Left lung (tissue), 10 donors: ENCODE data around the gene ZNF541. TPM values are rescaled to one million over a fixed set of nuclear protein-coding genes. Genes with fewer than 3 reads are reported as not detected.
A peak's percentile ranks its signal among the peaks of the same experiment; 100 is the strongest.

Source experiments
- ATAC-seq: fragments of 200-7000 bp; cut with Tn5 transposase; one replicate; pipeline ENCODE4 v1.9.1; 2020; ENCODE audit warnings: moderate library complexity
- DNase-seq, 4 donors: peaks; one replicate each; pipeline ENCODE4 v3.0.0-alpha.2; 2013 to 2020
- H3K27ac ChIP-seq, 2 donors: fragments of 200-600 bp; sonication (generic) in 1 of 2; one replicate each; pipeline versions ENCODE4 v1.5.0 to v1.8.0; 2020 to 2021
- H3K27me3 ChIP-seq, 2 donors: fragments of 200-600 bp; sonication (generic) in 1 of 2; one replicate each; pipeline versions ENCODE4 v1.5.0 to v1.8.0; 2020 to 2021
- H3K36me3 ChIP-seq, 2 donors: fragments of 200-600 bp; sonication (generic) in 1 of 2; one replicate each; pipeline versions ENCODE4 v1.5.0 to v1.8.0; 2020 to 2021
- H3K4me1 ChIP-seq, 2 donors: fragments of 200-600 bp; one replicate each; pipeline ENCODE4 v1.8.0; 2021
- H3K4me3 ChIP-seq, 2 donors: fragments of 200-600 bp; sonication (generic) in 1 of 2; one replicate each; pipeline versions ENCODE4 v1.5.0 to v1.8.0; 2020 to 2021; ENCODE audit warnings: mild to moderate bottlenecking in 1 of 2
- H3K9me3 ChIP-seq, 2 donors: fragments of 200-600 bp; sonication (generic) in 1 of 2; one replicate each; pipeline versions ENCODE4 v1.5.0 to v1.8.0; 2020 to 2021
- CTCF ChIP-seq, 2 donors: fragments of 200-600 bp; sonication (generic) in 1 of 2; IDR thresholded peaks; one replicate each; pipeline versions ENCODE4 v1.5.0 to v1.8.0; 2021; ENCODE audit warnings: antibody characterized with exemption in 2 of 2
- intact Hi-C, 2 donors: fragments of 100-400 bp; cut with DNase I; formaldehyde crosslinking; loops; one replicate each; pipeline versions ENCODE4 v1.11.2 to v1.14.2; 2022
- polyA plus RNA-seq, 6 donors: library from polyadenylated mRNA; unstranded; fragments of 120-200 nt; gene quantifications; one replicate each; pipeline ENCODE4 v1.2.1, GENCODE V29; 2013; ENCODE audit not compliant: insufficient read length in 6 of 6
- total RNA-seq, 2 donors: library from RNA; stranded (reverse); fragmentation: NEBNext Ultra II Directional; extraction: Animal tissue kit (Norgen Biotek cat#: 25700); gene quantifications; one replicate each; pipeline ENCODE4 v1.2.1, GENCODE V29; 2021
- donor health status: DM: no; HTN: yes; CAD: no.
- donor health status: DM: no; HTN: no; CAD: no.

Gene ZNF541
- total and polyA plus RNA-seq, 8 donors, result 0.09 to 0.50 (median 0.15) TPM

GRCh38 chr19:47609906-47610894 is 37.3 kb upstream of the ZNF541 start:
- Histone ChIP-seq H3K27ac (peak overlapping the region; percentile 81 to 95), H3K4me1 (peaks cover 7 to 51% of the 10 kb centered on the region in 2 donors), H3K27me3 (no peaks in the 10 kb centered on the region), H3K9me3 (no peaks in the 10 kb centered on the region), H3K4me3 (peak overlapping the region; percentile 84 to 96), H3K36me3 (peaks cover 0 to 8% of the 10 kb centered on the region in 2 donors)
- DNase-seq (peak in 2 of 4 donors; percentile 47 to 89), ATAC-seq (peak; percentile 6)
- intact Hi-C loops, result loop anchor here in 1 of 2 donors (10.0 kb wide), 1 partner anchor 85 kb away; no protein-coding TSS in a partner anchor
- TF ChIP-seq CTCF (IDR thresholded peaks at IDR 0.05), result no peak

- peaks cover 0 to 5% of the 10 kb centered on the region in 2 donors for H3K36me3 ChIP-seq
- peak within 1 kb of the TSS; percentile 94 to 95 for H3K27ac ChIP-seq
- peaks cover 7 to 49% of the 10 kb centered on the region in 2 donors for H3K4me1 ChIP-seq
- DNase-seq (peak; percentile 79 to 95 (median 86)), ATAC-seq (peak; percentile 68)
- TF ChIP-seq CTCF (IDR thresholded peaks at IDR 0.05), result no peak
- no peaks in the 10 kb centered on the region for H3K27me3 ChIP-seq
- H3K9me3 ChIP-seq, result no peaks in the 10 kb centered on the region
- intact Hi-C loops, result loop anchor here in 1 of 2 donors (10.0 kb wide), 1 partner anchor 86 kb away; no protein-coding TSS in a partner anchor
- H3K4me3 ChIP-seq, result peak within 1 kb of the TSS; percentile 96 to 100
These were observed 36.3 kb upstream of the ZNF541 start, which contains the start of gene BICRA for GRCh38 chr19:47608969-47609905. Gene BICRA, plus strand, starts transcription at chr19:47609134. Its CDS starts 64,441 bp downstream, at chr19:47673575.

GRCh38 chr19:47608074-47608918 is 35.3 kb upstream of the ZNF541 start:
- Histone ChIP-seq H3K4me1 (peaks cover 7 to 43% of the 10 kb centered on the region in 2 donors), H3K4me3 (peak overlapping the region; percentile 96 to 100), H3K9me3 (no peaks in the 10 kb centered on the region), H3K27me3 (no peaks in the 10 kb centered on the region), H3K27ac (peak overlapping the region; percentile 94 to 95), H3K36me3 (peaks cover 0 to 5% of the 10 kb centered on the region in 2 donors)
- TF ChIP-seq CTCF (IDR thresholded peaks at IDR 0.05), result peak in 1 of 2 donors; percentile 39
- intact Hi-C loops, result loop anchor here in 1 of 2 donors (10.0 kb wide), 1 partner anchor 87 kb away; no protein-coding TSS in a partner anchor
- DNase-seq (peak; percentile 93 to 98 (median 96)), ATAC-seq (peak; percentile 95)

- ATAC-seq, result no peak
- DNase-seq, result no peak
- peak overlapping the region; percentile 96 to 100 for H3K4me3 ChIP-seq
- intact Hi-C loops, result loop anchor here in 1 of 2 donors (10.0 kb wide), 1 partner anchor 87 kb away; no protein-coding TSS in a partner anchor
- H3K27me3 ChIP-seq, result no peaks in the 10 kb centered on the region
- H3K4me1 ChIP-seq, result peaks cover 7 to 36% of the 10 kb centered on the region in 2 donors
- H3K27ac ChIP-seq, result peak overlapping the region; percentile 94 to 95
- no peaks in the 10 kb centered on the region for H3K9me3 ChIP-seq
- TF ChIP-seq CTCF (IDR thresholded peaks at IDR 0.05), result no peak
- H3K36me3 ChIP-seq, result peaks cover 0 to 5% of the 10 kb centered on the region in 2 donors
These were observed 34.7 kb upstream of the ZNF541 start for GRCh38 chr19:47607564-47608073.
